Measurements from ENCODE around the gene REXO4.
A peak's percentile ranks its signal among the peaks of the same experiment; 100 is the strongest.
"Not testable (repeated sequence)": the region's sequence is repeated elsewhere in the genome, so short reads cannot be mapped to it uniquely, and the experiment has no call there.

REXO4 gene

GRCh38 chr9:133421615-133422542, 4.1 kb upstream of the REXO4 start, which contains the start of gene ADAMTS13:
Gene ADAMTS13 (plus strand): TSS chr9:133422367. CDS start chr9:133422444, 77 bp downstream.
- DNase-seq (ENCODE audit: low read depth in 2 of 3, low spot score in 1 of 3) = peak; percentile 38 to 41 (median 40)

- DNase-seq (ENCODE audit: low read depth in 2 of 3, low spot score in 1 of 3) = no peak
Measured at GRCh38 chr9:133420392-133420827, 2.6 kb upstream of the REXO4 start.

- no peak for DNase-seq (ENCODE audit: low read depth in 2 of 3, low spot score in 1 of 3)
Measured at GRCh38 chr9:133419005-133419404, 1.2 kb upstream of the REXO4 start.

GRCh38 chr9:133415170-133415569, 2.6 kb downstream of the REXO4 start:
- DNase-seq (ENCODE audit: low read depth in 2 of 3, low spot score in 1 of 3) = no peak

GRCh38 chr9:133408042-133408441, 9.8 kb downstream of the REXO4 start:
- DNase-seq (ENCODE audit: low read depth in 2 of 3, low spot score in 1 of 3) = no peak

GRCh38 chr9:133406480-133407307, 11.1 kb downstream of the REXO4 start:
- peak; percentile 74 to 82 (median 79) for DNase-seq (ENCODE audit: low read depth in 2 of 3, low spot score in 1 of 3)

GRCh38 chr9:133405508-133406438, 12.0 kb downstream of the REXO4 start:
- no peak for DNase-seq (ENCODE audit: low read depth in 2 of 3, low spot score in 1 of 3)

GRCh38 chr9:133404454-133405002, 13.3 kb downstream of the REXO4 start:
- DNase-seq (ENCODE audit: low read depth in 2 of 3, low spot score in 1 of 3) = no peak

GRCh38 chr9:133403766-133404453, 13.9 kb downstream of the REXO4 start:
- peak; percentile 38 to 49 (median 42) for DNase-seq (ENCODE audit: low read depth in 2 of 3, low spot score in 1 of 3)

- no peak for DNase-seq (ENCODE audit: low read depth in 2 of 3, low spot score in 1 of 3)
Measured at GRCh38 chr9:133402689-133403088, 15.1 kb downstream of the REXO4 start.

- no peak for DNase-seq (ENCODE audit: low read depth in 2 of 3, low spot score in 1 of 3)
Measured at GRCh38 chr9:133401588-133401987, 16.2 kb downstream of the REXO4 start.

- DNase-seq (ENCODE audit: low read depth in 2 of 3, low spot score in 1 of 3) = no peak
Measured at GRCh38 chr9:133400292-133400691, 17.5 kb downstream of the REXO4 start.

GRCh38 chr9:133397895-133398294, 19.9 kb downstream of the REXO4 start:
- DNase-seq (ENCODE audit: low read depth in 2 of 3, low spot score in 1 of 3) = no peak

GRCh38 chr9:133397370-133397769, 20.4 kb downstream of the REXO4 start:
- DNase-seq (ENCODE audit: low read depth in 2 of 3, low spot score in 1 of 3) = no peak

- no peak for DNase-seq (ENCODE audit: low read depth in 2 of 3, low spot score in 1 of 3)
Measured at GRCh38 chr9:133396952-133397351, 20.9 kb downstream of the REXO4 start.

- DNase-seq (ENCODE audit: low read depth in 2 of 3, low spot score in 1 of 3) = no peak
Measured at GRCh38 chr9:133394687-133395271, 23.0 kb downstream of the REXO4 start.

- DNase-seq (ENCODE audit: low read depth in 2 of 3, low spot score in 1 of 3) = no peak
Measured at GRCh38 chr9:133393399-133393798, 24.4 kb downstream of the REXO4 start.

GRCh38 chr9:133392308-133392707, 25.5 kb downstream of the REXO4 start:
- not testable (repeated sequence) for DNase-seq (ENCODE audit: low read depth in 2 of 3, low spot score in 1 of 3)

GRCh38 chr9:133391449-133391848, 26.4 kb downstream of the REXO4 start:
- not testable (repeated sequence) for DNase-seq (ENCODE audit: low read depth in 2 of 3, low spot score in 1 of 3)

Data from stimulated activated CD4-positive, alpha-beta T cell treated with anti-CD3 and anti-CD28 coated beads, Interleukin-12 subunit alpha, Interleukin-12 subunit beta, amount 100 ng/mL, for 48 hours (primary cell).